ENCODE data around the gene GPC6.

Gene GPC6

GRCh38 chr13:93231867-93232266 is 5.3 kb downstream of the GPC6 start:
- no peak for FAIRE-seq

GRCh38 chr13:93233997-93234416 is 7.4 kb downstream of the GPC6 start:
- FAIRE-seq, result no peak

GRCh38 chr13:93234459-93234858 is 7.9 kb downstream of the GPC6 start:
- FAIRE-seq, result no peak

- FAIRE-seq, result no peak
These were observed 8.8 kb downstream of the GPC6 start for GRCh38 chr13:93235258-93236015.

- no peak for FAIRE-seq
These were observed 12.1 kb downstream of the GPC6 start for GRCh38 chr13:93238711-93239110.

GRCh38 chr13:93243375-93244063 is 16.9 kb downstream of the GPC6 start:
- no peak for FAIRE-seq

- FAIRE-seq, result no peak
These were observed 17.7 kb downstream of the GPC6 start for GRCh38 chr13:93244141-93244917.

- no peak for FAIRE-seq
These were observed 18.3 kb downstream of the GPC6 start for GRCh38 chr13:93244918-93245280.

- no peak for FAIRE-seq
These were observed 19.5 kb downstream of the GPC6 start for GRCh38 chr13:93246069-93246468.

- no peak for FAIRE-seq
These were observed 22.0 kb downstream of the GPC6 start for GRCh38 chr13:93248627-93249047.

GRCh38 chr13:93249364-93250306 is 23.0 kb downstream of the GPC6 start:
- FAIRE-seq, result no peak

- FAIRE-seq, result no peak
These were observed 28.2 kb downstream of the GPC6 start for GRCh38 chr13:93254775-93255174.

- FAIRE-seq, result no peak
These were observed 30.4 kb downstream of the GPC6 start for GRCh38 chr13:93256998-93257397.

- peak; percentile 29 for FAIRE-seq
These were observed 33.0 kb downstream of the GPC6 start for GRCh38 chr13:93259527-93260080.

GRCh38 chr13:93260591-93260990 is 34.0 kb downstream of the GPC6 start:
- FAIRE-seq, result no peak

GRCh38 chr13:93262729-93263345 is 36.2 kb downstream of the GPC6 start:
- FAIRE-seq, result no peak

GRCh38 chr13:93264876-93265275 is 38.3 kb downstream of the GPC6 start:
- no peak for FAIRE-seq

GRCh38 chr13:93265800-93266199 is 39.2 kb downstream of the GPC6 start:
- FAIRE-seq, result no peak

- FAIRE-seq, result no peak
These were observed 40.1 kb downstream of the GPC6 start for GRCh38 chr13:93266681-93267080.

GRCh38 chr13:93268327-93269028 is 41.9 kb downstream of the GPC6 start:
- FAIRE-seq, result no peak
